Erythroblast (primary cell): Measurements from ENCODE around the gene NFU1.

ENCODE experiments used
- GATA1 ChIP-seq: IDR thresholded peaks from 2 replicates; pipeline ENCODE4 v1.6.1; 2011; ENCODE audit warnings: low read depth, mild to moderate bottlenecking, control low read depth, low read length, moderate library complexity
- POLR2A ChIP-seq: IDR thresholded peaks from 2 replicates; pipeline ENCODE4 v1.6.1; 2011; ENCODE audit warnings: mild to moderate bottlenecking, low read length

- no peak for TF ChIP-seq POLR2A
- no peak for TF ChIP-seq GATA1
These were observed 43.3 kb downstream of the NFU1 start for GRCh38 chr2:69393963-69394362.
